ENCODE data around the gene KLHL36. TPM values are rescaled to one million over a fixed set of nuclear protein-coding genes. Genes with fewer than 3 reads are reported as not detected.
A peak's percentile ranks its signal among the peaks of the same experiment; 100 is the strongest.
"Not testable (repeated sequence)": the region's sequence is repeated elsewhere in the genome, so short reads cannot be mapped to it uniquely, and the experiment has no call there.

Gene KLHL36
- polyA plus RNA-seq, 3 donors, result 26.1 to 37.0 (median 34.7) TPM

- DNase-seq, result no peak
Observed at GRCh38 chr16:84667600-84668309, 19.4 kb downstream of the KLHL36 start.

- no peak for DNase-seq
Observed at GRCh38 chr16:84670063-84670462, 21.8 kb downstream of the KLHL36 start.

- no peak for DNase-seq
Observed at GRCh38 chr16:84672276-84673202, 24.2 kb downstream of the KLHL36 start.

GRCh38 chr16:84673203-84673535 is 24.9 kb downstream of the KLHL36 start:
- no peak for DNase-seq

GRCh38 chr16:84673561-84673960 is 25.2 kb downstream of the KLHL36 start:
- DNase-seq, result no peak

GRCh38 chr16:84675423-84675822 is 27.1 kb downstream of the KLHL36 start:
- DNase-seq, result no peak

GRCh38 chr16:84675884-84676283 is 27.6 kb downstream of the KLHL36 start:
- DNase-seq, result no peak

GRCh38 chr16:84677017-84677803 is 28.9 kb downstream of the KLHL36 start:
- no peak for DNase-seq

GRCh38 chr16:84677849-84678248 is 29.5 kb downstream of the KLHL36 start:
- DNase-seq, result no peak

- no peak for DNase-seq
Observed at GRCh38 chr16:84678541-84678940, 30.2 kb downstream of the KLHL36 start.

- no peak for DNase-seq
Observed at GRCh38 chr16:84680165-84680842, 32.0 kb downstream of the KLHL36 start.

GRCh38 chr16:84680843-84681629 is 32.7 kb downstream of the KLHL36 start:
- no peak for DNase-seq

- no peak for DNase-seq
Observed at GRCh38 chr16:84683691-84684591, 35.6 kb downstream of the KLHL36 start.

GRCh38 chr16:84684592-84684965 is 36.3 kb downstream of the KLHL36 start:
- DNase-seq, result no peak

- no peak for DNase-seq
Observed at GRCh38 chr16:84685210-84685609, 36.9 kb downstream of the KLHL36 start.

- DNase-seq, result no peak
Observed at GRCh38 chr16:84686707-84687298, 38.5 kb downstream of the KLHL36 start.

- DNase-seq, result no peak
Observed at GRCh38 chr16:84687715-84688114, 39.4 kb downstream of the KLHL36 start.

- DNase-seq, result not testable (repeated sequence)
Observed at GRCh38 chr16:84688163-84688562, 39.9 kb downstream of the KLHL36 start.

- DNase-seq, result peak; percentile 61
Observed at GRCh38 chr16:84689111-84689510, 40.8 kb downstream of the KLHL36 start.

Data from renal pelvis (tissue), 4 donors.